ENCODE results near the gene SYNM. TPM values are rescaled to one million over a fixed set of nuclear protein-coding genes. Genes with fewer than 3 reads are reported as not detected.

Gene SYNM
- total RNA-seq, 1 donor from 2014 or later = 1.1 TPM

DNA sequence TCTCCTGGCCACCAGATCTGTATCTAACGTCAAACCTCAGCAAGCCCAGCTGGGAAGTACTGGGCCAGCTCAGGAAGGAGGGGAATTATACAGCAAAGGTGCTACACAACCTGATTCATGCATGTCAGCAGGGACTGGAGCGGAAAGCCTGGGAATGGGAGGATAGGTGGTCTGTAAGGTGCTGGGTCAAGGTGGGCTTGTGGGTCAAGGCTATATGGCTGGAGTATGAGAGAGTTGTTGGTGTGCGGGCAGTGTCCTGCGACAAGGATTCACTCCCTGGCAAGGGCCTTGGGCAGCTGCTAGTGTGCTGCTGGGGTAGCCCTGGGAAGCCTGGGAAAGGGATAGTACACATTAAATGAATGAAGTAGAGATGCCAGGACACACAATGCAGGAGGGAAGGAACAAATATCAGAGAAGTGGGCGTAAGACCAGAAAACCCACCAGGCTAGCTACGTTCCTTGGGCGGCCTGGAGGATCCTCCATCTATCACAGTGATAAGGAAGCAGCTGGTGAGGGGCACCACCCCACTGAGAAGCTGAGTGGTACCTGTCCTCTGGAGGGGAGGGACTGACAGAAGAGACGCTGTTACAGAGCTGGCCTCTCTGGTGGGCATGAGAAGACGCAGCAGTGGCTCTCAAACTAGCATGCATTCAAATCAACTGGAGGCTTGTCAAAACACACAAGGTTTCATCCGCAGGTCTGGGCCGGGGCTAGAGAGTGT is 8.5 kb upstream of the SYNM start:
- H3K27me3 Mint-ChIP-seq = peaks cover 53% of the 10 kb centered on the region
- no peaks in the 10 kb centered on the region for H3K4me1 Mint-ChIP-seq (ENCODE audit: low read depth)
- H3K9me3 Mint-ChIP-seq (ENCODE audit: low read depth) = no peaks in the 10 kb centered on the region
- no peak overlapping the region for H3K27ac Mint-ChIP-seq
- H3K4me3 Mint-ChIP-seq (ENCODE audit: low read depth) = no peak overlapping the region
- no peaks in the 10 kb centered on the region for H3K36me3 Mint-ChIP-seq (ENCODE audit: insufficient read depth)
- TF ChIP-seq, protein P1, sequence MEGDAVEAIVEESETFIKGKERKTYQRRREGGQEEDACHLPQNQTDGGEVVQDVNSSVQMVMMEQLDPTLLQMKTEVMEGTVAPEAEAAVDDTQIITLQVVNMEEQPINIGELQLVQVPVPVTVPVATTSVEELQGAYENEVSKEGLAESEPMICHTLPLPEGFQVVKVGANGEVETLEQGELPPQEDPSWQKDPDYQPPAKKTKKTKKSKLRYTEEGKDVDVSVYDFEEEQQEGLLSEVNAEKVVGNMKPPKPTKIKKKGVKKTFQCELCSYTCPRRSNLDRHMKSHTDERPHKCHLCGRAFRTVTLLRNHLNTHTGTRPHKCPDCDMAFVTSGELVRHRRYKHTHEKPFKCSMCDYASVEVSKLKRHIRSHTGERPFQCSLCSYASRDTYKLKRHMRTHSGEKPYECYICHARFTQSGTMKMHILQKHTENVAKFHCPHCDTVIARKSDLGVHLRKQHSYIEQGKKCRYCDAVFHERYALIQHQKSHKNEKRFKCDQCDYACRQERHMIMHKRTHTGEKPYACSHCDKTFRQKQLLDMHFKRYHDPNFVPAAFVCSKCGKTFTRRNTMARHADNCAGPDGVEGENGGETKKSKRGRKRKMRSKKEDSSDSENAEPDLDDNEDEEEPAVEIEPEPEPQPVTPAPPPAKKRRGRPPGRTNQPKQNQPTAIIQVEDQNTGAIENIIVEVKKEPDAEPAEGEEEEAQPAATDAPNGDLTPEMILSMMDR (IDR thresholded peaks at IDR 0.05; ENCODE audit: unreplicated experiment) = no peak
- no peak for DNase-seq (ENCODE audit: low spot score, unreplicated experiment)

DNA sequence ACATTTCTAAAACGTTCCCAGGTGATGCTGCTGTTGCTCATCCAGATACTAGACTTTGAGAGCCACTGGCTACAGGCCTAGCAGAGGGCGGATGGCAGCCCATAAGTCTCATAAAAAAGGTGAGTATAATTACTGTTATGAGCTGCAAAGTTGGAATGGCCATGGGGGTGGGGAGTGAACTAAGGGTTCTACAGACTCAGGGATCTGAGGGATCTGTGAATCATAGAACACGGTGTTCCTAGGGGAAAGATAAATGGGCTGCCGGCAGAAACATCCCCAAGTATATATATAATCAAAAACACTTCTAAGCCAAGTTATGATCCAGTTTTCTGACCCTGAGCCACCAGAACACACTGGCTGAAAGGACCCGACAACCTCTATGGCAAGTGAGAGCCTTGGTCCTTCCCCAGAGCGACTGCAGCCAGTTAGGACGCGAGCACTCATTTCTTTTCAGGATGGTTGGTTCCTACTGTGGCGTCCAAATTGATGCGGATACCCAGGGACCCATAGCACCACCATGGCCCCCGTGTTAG is 7.9 kb upstream of the SYNM start:
- no peaks in the 10 kb centered on the region for H3K9me3 Mint-ChIP-seq (ENCODE audit: low read depth)
- no peaks in the 10 kb centered on the region for H3K36me3 Mint-ChIP-seq (ENCODE audit: insufficient read depth)
- no peak overlapping the region for H3K27ac Mint-ChIP-seq
- peaks cover 58% of the 10 kb centered on the region for H3K27me3 Mint-ChIP-seq
- H3K4me1 Mint-ChIP-seq (ENCODE audit: low read depth) = no peaks in the 10 kb centered on the region
- TF ChIP-seq, protein P1 (IDR thresholded peaks at IDR 0.05; ENCODE audit: unreplicated experiment) = no peak
- no peak for DNase-seq (ENCODE audit: low spot score, unreplicated experiment)
- no peak overlapping the region for H3K4me3 Mint-ChIP-seq (ENCODE audit: low read depth)

DNA sequence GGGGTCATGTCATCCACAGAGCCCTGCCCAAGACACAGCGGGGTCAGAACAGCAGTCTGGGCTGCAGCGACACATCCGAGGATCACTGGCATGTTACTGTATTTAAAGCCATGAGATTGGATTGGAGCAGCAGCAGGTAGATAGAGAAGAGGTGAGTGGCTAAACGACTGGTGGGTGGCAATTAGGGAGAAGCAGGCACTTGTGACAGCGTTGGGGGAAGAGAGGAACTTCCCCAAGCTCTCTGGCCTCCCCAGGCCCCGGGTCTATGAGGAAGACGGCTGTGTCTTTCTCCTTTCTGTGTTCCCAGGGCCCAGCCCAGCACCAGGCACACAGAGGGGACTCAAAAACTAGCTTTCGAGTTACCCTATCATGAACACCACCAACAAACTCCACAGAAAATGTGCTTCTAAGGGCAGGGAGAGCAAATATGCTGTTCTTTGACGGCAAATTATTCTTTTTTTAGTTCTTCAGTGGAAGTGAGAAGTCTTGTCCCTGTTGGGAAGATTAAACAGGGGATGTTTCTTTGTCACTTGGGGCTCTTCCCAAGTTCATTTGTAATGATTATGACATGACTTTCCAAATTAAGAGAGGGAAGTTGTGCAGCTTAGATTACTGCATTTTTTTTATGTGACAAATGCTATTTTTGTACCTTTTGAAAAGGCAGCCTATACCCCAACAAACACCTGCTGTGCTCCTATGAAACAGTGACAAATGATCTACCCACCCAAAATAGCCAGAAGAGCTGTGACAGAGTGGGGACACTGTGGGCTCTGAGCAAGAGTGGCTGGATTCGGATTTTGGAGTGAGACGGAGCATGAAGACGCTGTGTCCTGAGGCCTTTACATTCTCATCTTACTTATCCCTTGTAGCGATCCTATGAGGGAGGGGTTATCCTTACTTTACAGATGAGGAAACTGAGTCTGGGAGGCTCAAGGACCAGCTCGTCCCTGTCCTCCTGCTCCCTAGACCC is 7.2 kb upstream of the SYNM start:
- Mint-ChIP-seq H3K27ac (no peak overlapping the region), H3K36me3 (ENCODE audit: insufficient read depth) (no peaks in the 10 kb centered on the region), H3K4me3 (ENCODE audit: low read depth) (no peak overlapping the region), H3K27me3 (peaks cover 65% of the 10 kb centered on the region), H3K9me3 (ENCODE audit: low read depth) (no peaks in the 10 kb centered on the region), H3K4me1 (ENCODE audit: low read depth) (no peaks in the 10 kb centered on the region)
- TF ChIP-seq, protein P1 (IDR thresholded peaks at IDR 0.05; ENCODE audit: unreplicated experiment) = no peak
- no peak for DNase-seq (ENCODE audit: low spot score, unreplicated experiment)

DNA sequence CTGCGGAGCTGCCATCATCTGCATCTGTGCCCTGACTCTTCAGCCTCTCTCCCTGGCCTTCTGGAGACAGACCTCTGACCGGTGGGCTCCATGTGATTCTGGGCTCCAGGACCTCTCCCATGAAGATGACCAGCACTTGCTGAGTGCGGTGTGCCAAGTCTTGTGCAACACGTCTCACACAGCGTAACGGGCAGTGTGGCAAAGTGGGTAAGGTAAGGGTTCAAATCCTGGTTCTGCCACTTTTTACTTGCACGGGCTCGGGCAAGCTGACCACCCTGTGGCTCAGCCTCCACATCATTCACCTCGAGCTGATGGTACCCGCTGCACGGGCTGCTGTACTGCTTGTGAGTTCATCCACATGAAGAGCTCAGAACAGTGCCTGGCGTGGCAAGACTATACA is 6.5 kb upstream of the SYNM start:
- no peaks in the 10 kb centered on the region for H3K36me3 Mint-ChIP-seq (ENCODE audit: insufficient read depth)
- DNase-seq (ENCODE audit: low spot score, unreplicated experiment) = no peak
- no peaks in the 10 kb centered on the region for H3K9me3 Mint-ChIP-seq (ENCODE audit: low read depth)

DNA sequence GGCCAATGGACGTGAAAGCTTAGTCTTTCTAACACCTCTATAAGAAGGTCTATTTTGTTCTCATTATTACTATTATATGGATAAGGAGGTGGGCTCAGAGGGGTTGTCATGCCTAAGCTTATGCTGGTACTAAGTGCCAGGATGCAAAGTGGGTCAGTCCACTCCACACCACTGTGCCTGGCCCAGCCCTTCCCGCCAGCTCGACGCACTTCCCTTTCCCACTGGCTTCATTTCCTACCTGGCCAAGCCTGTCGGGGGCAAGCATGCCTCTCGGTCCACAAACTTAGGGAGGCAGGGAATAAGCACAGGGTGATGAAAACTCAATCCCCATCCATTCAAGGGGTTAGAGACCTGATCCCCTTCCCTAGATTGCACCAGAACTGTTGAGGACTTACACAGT is 5.9 kb upstream of the SYNM start:
- Mint-ChIP-seq H3K4me1 (ENCODE audit: low read depth) (no peaks in the 10 kb centered on the region), H3K4me3 (ENCODE audit: low read depth) (no peak overlapping the region), H3K36me3 (ENCODE audit: insufficient read depth) (no peaks in the 10 kb centered on the region), H3K9me3 (ENCODE audit: low read depth) (no peaks in the 10 kb centered on the region), H3K27me3 (peaks cover 74% of the 10 kb centered on the region), H3K27ac (no peak overlapping the region)
- TF ChIP-seq, protein P1 (IDR thresholded peaks at IDR 0.05; ENCODE audit: unreplicated experiment) = no peak
- no peak for DNase-seq (ENCODE audit: low spot score, unreplicated experiment)

More for the DNA sequence above, 6.5 kb upstream of the SYNM start:
- Mint-ChIP-seq H3K4me1 (ENCODE audit: low read depth) (no peaks in the 10 kb centered on the region), H3K27ac (no peak overlapping the region), H3K4me3 (ENCODE audit: low read depth) (no peak overlapping the region), H3K27me3 (peaks cover 71% of the 10 kb centered on the region)
- TF ChIP-seq, protein P1 (IDR thresholded peaks at IDR 0.05; ENCODE audit: unreplicated experiment) = no peak

Measured in progenitor cell of endocrine pancreas (in vitro differentiated cells).